CD4-positive, alpha-beta memory T cell (primary cell): ENCODE measurements around the gene TBL1XR1. TPM values are rescaled to one million over a fixed set of nuclear protein-coding genes. Genes with fewer than 3 reads are reported as not detected.

Experiments
- CTCF ChIA-PET: fragments of 350-600 bp; sonication (Branson Sonifier 250); formaldehyde crosslinking; loops from one replicate; lab custom pipeline; 2021; ENCODE audit warnings: inconsistent platforms; ENCODE audit not compliant: partially characterized antibody; lab: Charles Lee
- POLR2A ChIA-PET: fragments of 350-600 bp; sonication (Branson Sonifier 250); formaldehyde crosslinking; loops from one replicate; lab custom pipeline; 2021; ENCODE audit not compliant: partially characterized antibody; lab: Charles Lee
- DNase-seq, 5 donors: peaks; one replicate each; pipeline versions ENCODE4 v3.0.0 to v3.0.0-alpha.2; 2020 to 2022; ENCODE audit warnings: mixed read lengths in 1 of 5
- H3K27ac ChIP-seq: one replicate; pipeline ENCODE4 v1.7.0; 2013; ENCODE audit warnings: low read depth, low read length
- H3K27me3 ChIP-seq: 2 replicates; pipeline ENCODE4 v1.7.0; 2013; ENCODE audit warnings: mild to moderate bottlenecking, low read length, moderate library complexity; ENCODE audit not compliant: insufficient read depth
- H3K36me3 ChIP-seq: 2 replicates; pipeline ENCODE4 v1.7.0; 2013; ENCODE audit warnings: mild to moderate bottlenecking, low read length, moderate library complexity; ENCODE audit not compliant: insufficient read depth
- H3K4me1 ChIP-seq: 2 replicates; pipeline ENCODE4 v1.7.0; 2013; ENCODE audit warnings: mild to moderate bottlenecking, low read length, moderate library complexity; ENCODE audit not compliant: insufficient read depth
- H3K4me3 ChIP-seq, 2 donors: one replicate each; pipeline ENCODE4 v1.7.0; 2013; ENCODE audit warnings: low read length in 2 of 2, mild to moderate bottlenecking in 1 of 2
- H3K9me3 ChIP-seq, 2 donors: one replicate each; pipeline ENCODE4 v1.7.0; 2013; ENCODE audit warnings: low read length in 2 of 2, control low read depth in 1 of 2; ENCODE audit not compliant: control insufficient read depth in 1 of 2
- H3K27ac Mint-ChIP-seq, 7 donors: one replicate each; pipeline ENCODE4 v1.8.0; 2020 to 2021; ENCODE audit warnings: mixed read lengths in 7 of 7, mild to moderate bottlenecking in 6 of 7, inconsistent platforms in 3 of 7, moderate library complexity in 3 of 7
- H3K27me3 Mint-ChIP-seq, 2 donors: one replicate each; pipeline ENCODE4 v1.8.0; 2020 to 2021; ENCODE audit warnings: mixed read lengths in 2 of 2
- H3K36me3 Mint-ChIP-seq, 2 donors: one replicate each; pipeline ENCODE4 v1.8.0; 2020 to 2021; ENCODE audit warnings: mixed read lengths in 2 of 2, inconsistent platforms in 1 of 2, mild to moderate bottlenecking in 1 of 2
- H3K4me1 Mint-ChIP-seq, 4 donors: one replicate each; pipeline ENCODE4 v1.8.0; 2020 to 2021; ENCODE audit warnings: mixed read lengths in 4 of 4, mild to moderate bottlenecking in 1 of 4
- H3K4me3 Mint-ChIP-seq, 8 donors: one replicate each; pipeline ENCODE4 v1.8.0; 2020 to 2021; ENCODE audit warnings: mixed read lengths in 8 of 8, mild to moderate bottlenecking in 7 of 8, moderate library complexity in 6 of 8, inconsistent platforms in 3 of 8
- H3K9me3 Mint-ChIP-seq, 8 donors: one replicate each; pipeline ENCODE4 v1.8.0; 2020 to 2021; ENCODE audit warnings: mixed read lengths in 8 of 8, mild to moderate bottlenecking in 5 of 8, inconsistent platforms in 3 of 8, moderate library complexity in 1 of 8
- intact Hi-C: fragments of 100-400 bp; cut with micrococcal nuclease; formaldehyde crosslinking; loops from one replicate; pipeline ENCODE4 v1.15.1; 2023
- polyA plus RNA-seq, 2 donors: library from polyadenylated mRNA; unstranded; fragments of 300-500 nt; fragmentation: Illumina TruSeq; gene quantifications; one replicate each; pipeline ENCODE4 v1.2.3, GENCODE V29; 2021
- total RNA-seq, 2 experiments: library from RNA; stranded (reverse); gene quantifications; one replicate each; pipeline ENCODE4 v1.2.3, GENCODE V29; 2021

Gene TBL1XR1
- 100 to 1,000 TPM; 159 to 172 TPM for total RNA-seq
- 10 to 100 TPM; 20.1 to 42.1 TPM for polyA plus RNA-seq

- Mint-ChIP-seq H3K4me3 (peak within 1 kb of the TSS; percentile 91 to 99 (median 98)), H3K4me1 (peaks cover 44 to 78% (median 59%) of the 10 kb centered on the region in 4 donors), H3K27ac (peak within 1 kb of the TSS; percentile 75 to 99 (median 98)), H3K36me3 (peaks cover 0 to 34% of the 10 kb centered on the region in 2 donors), H3K27me3 (no peaks in the 10 kb centered on the region), H3K9me3 (no peaks in the 10 kb centered on the region)
- CTCF ChIA-PET: interaction anchor here (0.6 to 11.0 kb wide), 8 partner anchors 13 to 400 kb away, joined by 3 to 126 read pairs (median 6); no protein-coding TSS in a partner anchor
- intact Hi-C loops: loop anchor here (2.0 to 10.0 kb wide), 5 partner anchors 50 to 1188 kb away; no protein-coding TSS in a partner anchor
- DNase-seq: peak; percentile 91 to 92 (median 92)
- POLR2A ChIA-PET: interaction anchor here (0.5 to 12.4 kb wide), 28 partner anchors 10 to 484 kb away, joined by 3 to 529 read pairs (median 5); no protein-coding TSS in a partner anchor
- H3K36me3 ChIP-seq: no peaks in the 10 kb centered on the region
- peak within 1 kb of the TSS; percentile 92 to 97 for H3K4me3 ChIP-seq
- peaks cover 64% of the 10 kb centered on the region for H3K4me1 ChIP-seq
- peak within 1 kb of the TSS; percentile 89 for H3K27ac ChIP-seq
- no peaks in the 10 kb centered on the region for H3K9me3 ChIP-seq
- no peaks in the 10 kb centered on the region for H3K27me3 ChIP-seq
Observed at GRCh38 chr3:177197041-177197726, at the start of gene TBL1XR1. TBL1XR1 (minus strand) TSS chr3:177197482; CDS start chr3:177064977, 132,505 bp downstream.

GRCh38 chr3:177245250-177245649 is 48.0 kb upstream of the TBL1XR1 start:
- POLR2A ChIA-PET: interaction anchor here (1.3 kb wide), 1 partner anchor 47 kb away, joined by 3 read pairs; no protein-coding TSS in a partner anchor
- Histone ChIP-seq H3K9me3 (no peaks in the 10 kb centered on the region), H3K27me3 (no peaks in the 10 kb centered on the region), H3K27ac (no peak overlapping the region), H3K36me3 (no peaks in the 10 kb centered on the region), H3K4me3 (no peak overlapping the region), H3K4me1 (no peaks in the 10 kb centered on the region)
- Mint-ChIP-seq H3K36me3 (no peaks in the 10 kb centered on the region), H3K4me3 (no peak overlapping the region), H3K27me3 (no peaks in the 10 kb centered on the region), H3K27ac (no peak overlapping the region), H3K4me1 (peaks cover 0 to 8% (median 2%) of the 10 kb centered on the region in 4 donors), H3K9me3 (peaks cover 0 to 4% (median 0%) of the 10 kb centered on the region in 8 donors)
- DNase-seq: no peak
- CTCF ChIA-PET: interaction anchor here (1.0 to 1.5 kb wide), 3 partner anchors 10 to 26 kb away, joined by 4 read pairs; no protein-coding TSS in a partner anchor
- intact Hi-C loops: no loop called here

GRCh38 chr3:177244606-177245005 is 47.3 kb upstream of the TBL1XR1 start:
- Histone ChIP-seq H3K36me3 (no peaks in the 10 kb centered on the region), H3K27ac (no peak overlapping the region), H3K4me1 (no peaks in the 10 kb centered on the region), H3K4me3 (no peak overlapping the region), H3K9me3 (no peaks in the 10 kb centered on the region), H3K27me3 (no peaks in the 10 kb centered on the region)
- ChIA-PET CTCF (interaction anchor here (1.2 to 1.5 kb wide), 3 partner anchors 14 to 25 kb away, joined by 3 to 4 read pairs (median 4); no protein-coding TSS in a partner anchor), POLR2A (interaction anchor here (1.3 kb wide), 1 partner anchor 46 kb away, joined by 3 read pairs; no protein-coding TSS in a partner anchor)
- Mint-ChIP-seq H3K9me3 (peaks cover 0 to 4% (median 0%) of the 10 kb centered on the region in 8 donors), H3K36me3 (no peaks in the 10 kb centered on the region), H3K27me3 (no peaks in the 10 kb centered on the region), H3K4me1 (peaks cover 0 to 8% (median under 1%) of the 10 kb centered on the region in 4 donors), H3K27ac (no peak overlapping the region), H3K4me3 (no peak overlapping the region)
- no peak for DNase-seq
- intact Hi-C loops: no loop called here

- Mint-ChIP-seq H3K4me1 (peaks cover 6 to 15% (median 7%) of the 10 kb centered on the region in 4 donors), H3K9me3 (no peaks in the 10 kb centered on the region), H3K4me3 (no peak overlapping the region), H3K27me3 (no peaks in the 10 kb centered on the region), H3K36me3 (no peaks in the 10 kb centered on the region), H3K27ac (no peak overlapping the region)
- Histone ChIP-seq H3K27me3 (no peaks in the 10 kb centered on the region), H3K27ac (no peak overlapping the region), H3K9me3 (no peaks in the 10 kb centered on the region), H3K4me1 (no peaks in the 10 kb centered on the region), H3K36me3 (no peaks in the 10 kb centered on the region), H3K4me3 (no peak overlapping the region)
- intact Hi-C loops: no loop called here
- CTCF ChIA-PET: no interaction called here
- POLR2A ChIA-PET: no interaction called here
- no peak for DNase-seq
Observed at GRCh38 chr3:177238686-177239216, 41.5 kb upstream of the TBL1XR1 start.

GRCh38 chr3:177237206-177237605 is 39.9 kb upstream of the TBL1XR1 start:
- no peaks in the 10 kb centered on the region for H3K4me1 ChIP-seq
- H3K4me1 Mint-ChIP-seq: peaks cover 5 to 8% (median 6%) of the 10 kb centered on the region in 4 donors
- H3K27me3 ChIP-seq: no peaks in the 10 kb centered on the region
- no peaks in the 10 kb centered on the region for H3K9me3 ChIP-seq
- H3K27ac Mint-ChIP-seq: no peak overlapping the region
- no peaks in the 10 kb centered on the region for H3K36me3 ChIP-seq
- CTCF ChIA-PET: no interaction called here
- POLR2A ChIA-PET: no interaction called here
- no peak overlapping the region for H3K4me3 Mint-ChIP-seq
- no peak for DNase-seq
- no peaks in the 10 kb centered on the region for H3K36me3 Mint-ChIP-seq
- no peaks in the 10 kb centered on the region for H3K27me3 Mint-ChIP-seq
- no peak overlapping the region for H3K4me3 ChIP-seq
- no peaks in the 10 kb centered on the region for H3K9me3 Mint-ChIP-seq
- H3K27ac ChIP-seq: no peak overlapping the region
- intact Hi-C loops: no loop called here

- H3K27ac Mint-ChIP-seq: no peak overlapping the region
- DNase-seq: no peak
- no peaks in the 10 kb centered on the region for H3K9me3 ChIP-seq
- no peaks in the 10 kb centered on the region for H3K27me3 ChIP-seq
- peaks cover 5 to 8% (median 6%) of the 10 kb centered on the region in 4 donors for H3K4me1 Mint-ChIP-seq
- CTCF ChIA-PET: no interaction called here
- no peaks in the 10 kb centered on the region for H3K36me3 Mint-ChIP-seq
- H3K27ac ChIP-seq: no peak overlapping the region
- no peaks in the 10 kb centered on the region for H3K9me3 Mint-ChIP-seq
- H3K4me3 ChIP-seq: no peak overlapping the region
- H3K4me3 Mint-ChIP-seq: no peak overlapping the region
- no peaks in the 10 kb centered on the region for H3K36me3 ChIP-seq
- no peaks in the 10 kb centered on the region for H3K27me3 Mint-ChIP-seq
- H3K4me1 ChIP-seq: no peaks in the 10 kb centered on the region
- POLR2A ChIA-PET: no interaction called here
- intact Hi-C loops: no loop called here
Observed at GRCh38 chr3:177236704-177237103, 39.4 kb upstream of the TBL1XR1 start.

- no peaks in the 10 kb centered on the region for H3K4me1 ChIP-seq
- Mint-ChIP-seq H3K9me3 (no peaks in the 10 kb centered on the region), H3K4me1 (peaks cover 5 to 12% (median 6%) of the 10 kb centered on the region in 4 donors), H3K27me3 (no peaks in the 10 kb centered on the region), H3K27ac (no peak overlapping the region), H3K36me3 (no peaks in the 10 kb centered on the region), H3K4me3 (no peak overlapping the region)
- no peak for DNase-seq
- no peaks in the 10 kb centered on the region for H3K36me3 ChIP-seq
- H3K9me3 ChIP-seq: no peaks in the 10 kb centered on the region
- no peak overlapping the region for H3K4me3 ChIP-seq
- ChIA-PET CTCF (no interaction called here), POLR2A (no interaction called here)
- H3K27me3 ChIP-seq: no peaks in the 10 kb centered on the region
- H3K27ac ChIP-seq: no peak overlapping the region
- intact Hi-C loops: no loop called here
Observed at GRCh38 chr3:177234121-177234520, 36.8 kb upstream of the TBL1XR1 start.
